Endometrial microvascular endothelial cells (primary cell): ENCODE measurements around the gene STARD10. TPM values are rescaled to one million over a fixed set of nuclear protein-coding genes. Genes with fewer than 3 reads are reported as not detected.

Source experiments
- in situ Hi-C: cut with HindIII; loops from 2 replicates; pipeline ENCODE4 v1.10.0; 2017; ENCODE audit warnings: low sequenced_read_pairs, low pct_unique_long_range_greater_than_20kb; ENCODE audit errors: inconsistent ontology term
- total RNA-seq: library from RNA; depleted of rRNA; stranded (reverse); fragments of >200 nt; gene quantifications from one replicate; pipeline ENCODE4 v1.2.3, GENCODE V29; 2015; ENCODE audit errors: inconsistent ontology term

STARD10 gene
- total RNA-seq, 1 donor from 2014 or later: 25.3 TPM

DNA sequence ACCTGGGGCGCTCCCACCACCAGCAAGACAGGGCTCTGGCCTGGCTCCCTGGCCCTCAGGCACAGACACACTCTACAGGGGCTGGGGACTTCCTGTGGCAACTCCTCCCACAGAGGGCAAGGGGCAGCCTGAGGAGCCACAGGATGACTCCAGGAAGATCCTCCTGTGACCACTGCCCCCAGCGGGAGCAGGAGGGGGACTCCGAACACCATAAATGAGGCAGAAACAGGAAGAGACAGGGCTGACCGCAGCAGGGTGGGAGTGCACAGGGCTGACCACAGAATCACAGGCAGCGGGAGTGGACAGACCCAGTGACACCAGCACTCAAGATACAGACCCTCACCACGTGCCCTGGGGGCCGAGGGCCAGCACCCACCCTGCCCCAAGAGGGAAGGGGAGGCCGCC lies 52.4 kb downstream of the STARD10 start:
- in situ Hi-C loops: no loop called here

DNA sequence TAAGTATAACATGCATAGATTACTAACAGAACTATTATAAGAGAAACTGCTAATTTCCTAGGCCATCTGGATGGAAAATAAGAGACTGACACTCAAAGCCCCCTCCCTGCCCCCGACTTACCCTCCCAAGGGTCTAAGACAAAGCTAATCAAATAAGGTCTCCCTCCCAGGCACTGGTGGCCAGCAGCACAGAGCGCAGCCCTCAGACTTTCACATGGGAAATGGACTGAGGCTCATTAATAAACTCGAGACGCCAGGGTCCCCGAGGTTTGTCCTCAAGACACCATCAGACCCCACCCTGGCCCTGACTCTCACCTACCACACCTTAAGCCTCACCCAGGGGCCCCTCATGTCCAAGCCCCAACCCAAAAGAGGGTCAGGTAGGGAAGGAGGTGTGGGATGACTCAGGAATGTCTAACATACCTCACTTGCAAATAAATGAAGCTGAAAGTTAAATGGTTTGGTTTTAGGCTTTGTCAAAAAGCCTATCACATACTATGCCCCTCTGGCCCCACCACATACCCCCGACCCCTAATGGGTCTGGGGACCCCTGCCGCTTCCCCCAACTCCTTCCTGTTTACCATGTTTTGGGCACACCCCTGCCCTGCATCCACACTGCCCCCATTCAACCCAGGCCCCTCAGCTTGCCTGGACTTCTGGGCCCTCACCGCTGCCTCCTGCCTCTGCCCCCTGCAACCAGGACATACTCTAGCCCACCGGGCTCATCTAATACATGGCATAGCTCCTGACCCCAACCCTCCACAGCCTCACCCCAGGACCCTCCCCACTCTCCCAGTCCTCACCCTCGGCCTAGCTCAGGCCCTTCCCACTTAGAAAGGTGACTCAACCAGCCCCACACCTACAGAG lies 53.1 kb downstream of the STARD10 start:
- in situ Hi-C loops: no loop called here

DNA sequence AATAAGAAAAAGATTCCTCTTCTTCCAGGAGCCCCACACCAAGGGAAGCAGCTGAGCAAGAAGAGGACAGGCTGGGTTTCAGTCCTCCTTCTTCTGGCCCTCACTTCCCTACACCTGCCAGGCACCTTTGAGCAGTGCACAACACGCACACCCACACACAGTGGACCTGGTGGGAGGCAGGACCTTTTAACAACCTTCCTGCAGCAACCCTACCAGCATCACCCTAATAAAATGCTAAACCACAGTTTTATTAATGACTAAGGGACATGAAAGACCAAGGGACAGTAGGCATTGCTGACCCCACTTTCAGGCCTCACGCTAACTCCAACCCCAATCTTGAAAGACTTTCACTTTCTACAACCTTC lies 53.8 kb downstream of the STARD10 start:
- in situ Hi-C loops: no loop called here

DNA sequence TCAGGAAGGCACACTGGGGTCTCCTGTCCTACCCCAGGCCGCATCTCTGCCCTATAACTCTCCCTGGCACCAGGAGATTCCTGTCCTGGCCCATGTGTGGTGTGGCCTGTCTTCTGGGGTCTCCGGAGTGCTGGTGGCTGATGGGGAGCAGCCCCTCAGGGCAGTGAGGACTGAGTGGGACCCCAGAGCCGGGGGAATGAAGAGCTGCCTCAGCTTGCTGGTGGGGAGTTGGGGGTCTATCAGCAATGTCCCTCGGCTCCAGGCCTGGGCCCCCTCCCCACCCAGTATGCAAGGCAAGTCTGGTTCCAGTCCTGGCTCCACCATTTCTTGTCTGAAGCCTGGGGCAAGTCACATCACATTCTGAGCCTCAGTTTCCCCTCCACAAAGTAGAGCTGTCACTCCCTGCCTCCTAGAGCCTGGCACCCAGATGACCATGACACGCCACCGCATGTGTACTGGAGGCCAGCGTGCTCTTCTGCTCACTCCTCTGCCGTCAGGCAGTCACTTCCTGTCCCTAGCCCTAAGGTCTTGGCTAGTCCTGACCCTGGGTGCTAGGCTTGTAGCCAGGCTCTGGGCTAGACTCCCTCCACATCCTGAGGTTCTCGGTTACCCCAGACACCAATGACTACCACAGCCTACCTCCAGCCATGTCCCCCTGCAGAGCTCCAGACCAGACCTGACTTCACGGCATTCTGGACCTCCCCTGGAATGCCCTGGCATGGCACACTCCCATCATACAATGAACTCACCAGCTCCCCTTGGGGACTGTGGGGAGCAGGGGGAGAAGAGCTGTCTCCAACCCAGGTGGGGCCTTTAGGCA lies 54.4 kb downstream of the STARD10 start:
- in situ Hi-C loops: no loop called here

DNA sequence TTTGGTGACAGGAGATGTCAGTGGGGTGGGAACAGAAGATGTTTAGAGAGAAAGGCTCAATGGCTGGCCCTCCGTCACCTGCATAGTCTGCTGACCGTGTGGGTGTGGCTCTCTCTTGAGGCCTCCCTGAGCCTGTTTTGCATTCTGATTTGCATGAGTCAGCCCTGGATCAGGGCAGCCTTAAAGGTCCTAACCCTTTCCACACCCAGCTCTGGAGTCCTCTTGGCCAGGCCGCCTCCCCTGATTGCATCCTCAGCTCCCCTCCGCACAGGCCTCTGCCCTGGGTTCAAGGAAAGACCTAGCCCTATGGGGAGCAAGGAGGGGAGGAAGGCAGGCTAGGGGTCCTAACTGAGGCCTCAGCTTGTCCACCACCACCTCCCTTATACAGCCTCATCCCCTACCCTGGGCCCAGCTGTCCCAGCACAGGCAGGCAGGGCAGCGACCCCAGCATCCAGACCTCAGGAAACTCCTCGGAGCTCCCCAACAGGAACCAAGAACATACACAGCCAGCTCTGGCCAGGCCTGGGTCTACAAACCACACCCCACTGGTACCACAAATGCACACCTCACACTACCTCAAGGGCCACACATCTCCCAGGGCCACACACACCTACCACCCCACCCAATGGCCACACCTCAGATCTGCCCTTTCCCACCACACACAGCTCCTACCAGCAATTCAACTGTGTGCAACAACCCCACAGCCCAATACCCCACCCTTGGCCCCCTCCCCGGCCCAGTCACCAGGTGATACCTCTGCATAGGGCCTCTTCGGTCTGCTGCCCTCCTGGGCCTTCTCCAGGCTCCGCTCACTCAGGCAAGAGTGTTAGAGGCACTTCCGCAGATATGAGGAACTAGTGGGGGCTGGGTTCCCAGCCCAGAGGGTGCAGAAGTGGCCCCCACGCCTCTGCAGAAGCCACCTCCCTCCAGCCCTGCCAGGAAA lies 55.4 kb downstream of the STARD10 start:
- in situ Hi-C loops: no loop called here

DNA sequence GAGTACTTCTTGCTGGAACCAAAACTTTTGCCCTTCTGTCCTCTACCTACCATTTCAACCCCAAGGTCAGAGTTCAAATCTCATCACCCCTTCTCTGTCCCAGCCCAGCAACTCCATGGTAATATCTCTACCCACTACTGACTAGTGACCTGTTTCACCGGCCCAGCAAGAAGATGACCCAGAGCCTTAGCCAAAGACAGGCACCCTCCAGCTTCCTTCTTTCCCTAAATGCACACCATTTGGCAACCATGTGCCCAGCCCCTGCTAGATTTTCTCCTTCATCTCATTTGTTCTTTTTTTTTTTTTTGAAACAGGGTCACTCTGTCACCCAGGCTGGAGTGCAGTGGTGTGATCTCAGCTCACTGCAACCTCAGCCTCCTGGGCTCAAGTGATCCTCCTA lies 56.5 kb downstream of the STARD10 start:
- in situ Hi-C loops: no loop called here

DNA sequence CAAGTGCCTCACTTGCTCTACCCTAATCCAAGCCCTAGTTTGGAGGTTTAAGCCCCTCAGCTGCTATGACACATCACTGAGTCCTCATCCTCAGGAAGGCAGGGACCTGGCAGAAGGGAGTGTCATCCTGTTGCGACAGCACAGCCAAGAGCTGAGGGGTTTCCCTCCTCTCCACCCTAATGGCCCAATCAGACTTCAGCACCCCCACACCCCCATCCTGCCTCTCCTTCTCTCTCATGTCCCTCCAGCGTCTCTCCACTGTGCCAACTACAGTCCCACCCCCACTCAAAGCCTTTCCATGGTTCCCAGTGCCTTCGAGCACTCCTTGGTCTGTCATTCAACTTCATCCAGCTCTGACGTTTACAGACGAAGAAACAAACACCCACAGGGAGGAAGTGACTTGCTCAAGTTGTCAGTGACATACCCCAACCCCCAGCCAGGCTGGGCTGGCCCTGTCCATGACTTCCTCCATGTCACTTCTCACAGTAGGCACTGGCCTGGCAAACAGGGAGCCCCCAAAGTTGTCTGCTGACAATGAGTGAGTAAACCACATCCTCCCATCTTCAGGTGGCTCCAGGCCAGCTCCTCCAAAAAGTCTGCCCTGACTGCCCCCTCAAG lies 57.3 kb downstream of the STARD10 start:
- in situ Hi-C loops: no loop called here

DNA sequence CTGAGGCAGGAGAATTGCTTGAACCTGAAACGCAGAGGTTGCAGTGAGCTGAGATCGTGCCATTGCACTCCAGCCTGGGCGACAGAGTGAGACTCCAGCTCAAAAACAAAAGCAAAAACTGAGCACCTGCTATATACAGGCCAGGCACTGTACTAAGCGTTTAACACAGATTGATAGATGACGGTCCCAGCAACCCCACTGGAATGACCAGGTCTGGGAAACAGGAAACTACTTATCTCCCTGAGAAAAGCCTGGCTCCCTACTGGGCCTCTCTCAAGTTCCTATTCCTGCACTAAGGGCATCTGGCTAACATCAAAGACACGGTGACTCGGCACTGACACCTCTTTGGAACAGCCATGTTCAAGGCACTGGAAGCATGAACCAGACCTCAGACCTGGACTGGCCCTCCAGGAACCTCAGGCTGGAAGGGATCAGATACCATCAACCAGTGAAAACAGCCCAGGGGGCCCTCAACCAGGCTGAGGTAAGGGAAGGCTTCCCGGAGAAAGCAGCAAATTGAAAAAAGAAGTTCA lies 58.3 kb downstream of the STARD10 start:
- in situ Hi-C loops: no loop called here

DNA sequence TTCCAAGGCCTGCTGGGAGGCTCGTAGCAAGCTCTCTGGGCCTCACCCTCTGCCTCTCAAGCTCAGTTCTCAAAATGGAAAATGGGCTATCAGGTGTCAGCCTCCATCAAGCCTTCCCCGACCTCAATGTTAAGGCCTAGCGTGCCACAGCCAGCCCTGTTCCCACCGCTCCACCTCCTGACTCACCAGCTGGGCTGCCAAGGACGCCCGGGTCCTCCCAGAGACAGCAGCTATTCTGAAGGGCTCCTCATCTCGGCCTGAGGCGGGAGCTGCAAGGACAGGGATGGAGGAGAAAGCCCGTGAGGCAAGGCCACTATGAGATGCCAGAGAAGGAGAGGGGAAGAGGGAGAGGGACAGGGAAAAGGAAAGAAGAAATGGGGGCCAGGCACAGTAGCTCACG lies 61.5 kb downstream of the STARD10 start:
- in situ Hi-C loops: no loop called here

DNA sequence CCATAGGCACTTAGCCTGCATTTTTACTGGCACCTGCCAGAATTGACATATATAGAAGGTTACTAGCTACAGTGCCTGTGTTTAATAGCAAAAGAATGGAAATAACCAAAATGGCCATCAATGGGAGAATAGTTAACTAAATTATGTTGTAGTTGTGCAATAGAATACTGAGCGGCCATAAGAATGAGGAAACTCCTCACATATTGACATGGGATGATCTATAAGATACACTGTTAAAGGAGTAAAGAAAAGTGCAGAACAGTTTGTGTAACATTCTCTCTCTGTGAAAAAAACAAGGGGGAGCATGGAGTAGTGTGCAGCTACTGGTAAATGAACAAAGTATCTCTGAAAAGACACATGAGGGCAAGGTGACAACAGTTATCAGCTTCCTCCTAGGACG lies 63.1 kb downstream of the STARD10 start:
- in situ Hi-C loops: no loop called here

DNA sequence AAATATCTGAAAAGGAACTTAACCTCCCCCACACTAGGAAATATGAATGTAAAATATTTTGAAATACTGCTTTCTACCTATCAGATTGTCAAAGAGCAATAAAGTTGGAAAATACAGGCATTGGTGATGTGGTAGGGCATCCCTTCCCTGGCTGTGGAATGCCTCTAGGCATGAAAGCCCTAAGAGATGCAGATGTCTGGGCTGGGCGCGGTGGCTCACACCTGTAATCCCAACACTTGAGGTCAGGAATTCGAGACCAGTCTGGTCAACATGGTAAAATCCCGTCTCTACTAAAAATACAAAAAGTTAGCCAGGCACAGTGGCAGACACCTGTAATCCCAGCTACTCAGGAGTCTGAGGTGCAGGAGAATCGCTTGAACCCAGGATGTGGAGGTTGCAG lies 63.6 kb downstream of the STARD10 start:
- in situ Hi-C loops: no loop called here

DNA sequence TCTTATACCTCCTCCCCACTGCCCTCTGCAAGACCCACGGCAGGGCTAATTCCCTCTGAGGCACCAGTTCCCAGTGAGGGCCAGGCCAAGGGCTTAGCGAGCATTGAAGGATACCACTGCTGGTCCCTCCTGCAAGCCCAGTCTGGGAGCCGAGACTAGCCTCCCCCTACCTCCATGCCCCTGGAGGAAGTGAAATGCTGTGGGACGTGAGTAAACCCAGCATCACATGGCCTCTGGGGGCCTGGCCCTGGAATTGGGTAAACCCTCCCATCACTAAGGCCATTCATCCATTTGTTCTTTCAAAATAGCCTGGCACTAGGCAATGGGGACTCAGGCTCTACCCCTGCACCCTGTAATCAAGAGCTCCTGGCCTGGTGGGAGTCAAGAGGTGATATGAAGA lies 66.3 kb downstream of the STARD10 start:
- in situ Hi-C loops: no loop called here

DNA sequence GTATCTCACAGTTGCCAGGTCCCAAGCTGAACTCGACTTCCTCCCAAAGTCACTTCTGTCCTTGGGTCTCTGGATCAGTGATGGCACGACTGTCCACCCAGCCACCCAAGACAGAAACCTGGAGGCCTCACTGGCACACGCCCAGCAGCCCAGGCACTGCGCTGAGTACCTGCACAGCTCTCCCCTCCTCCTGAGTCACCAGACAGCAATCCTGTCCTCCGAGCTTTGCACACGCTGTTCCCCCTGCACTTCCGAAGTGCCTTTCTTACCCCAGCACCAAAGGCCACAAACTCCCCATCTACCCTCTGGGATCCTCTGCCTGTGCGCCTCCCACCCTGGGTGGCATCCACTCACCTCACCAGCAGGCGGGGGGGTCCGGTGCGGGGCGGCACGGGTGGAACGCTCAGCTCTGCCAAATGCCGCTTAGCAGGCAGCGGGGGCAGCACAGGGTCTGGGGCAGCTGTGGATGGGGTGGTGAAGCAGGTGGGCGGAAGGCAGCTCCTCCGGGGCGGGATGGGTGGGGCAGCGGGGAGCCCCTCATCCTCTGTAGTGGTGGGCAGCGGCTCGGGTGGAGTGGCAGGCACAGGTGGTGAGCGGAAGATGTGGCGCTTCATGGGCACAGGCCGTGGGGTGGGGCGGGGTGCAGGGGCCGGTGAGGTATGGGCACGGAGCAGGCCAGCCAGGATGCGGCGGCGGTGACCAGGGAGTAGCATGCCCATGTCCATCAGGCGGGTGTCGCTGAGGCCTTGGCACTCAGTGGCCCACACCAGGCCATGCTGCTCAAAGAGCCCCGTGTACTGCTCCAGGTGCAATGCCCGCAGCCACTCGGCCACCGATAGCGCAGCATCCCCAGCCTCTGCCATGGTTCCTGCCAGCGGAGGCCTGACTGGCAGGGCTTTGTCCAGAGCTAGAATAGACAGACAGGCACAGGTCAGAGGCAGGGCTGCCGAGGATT lies 67.3 kb downstream of the STARD10 start:
- in situ Hi-C loops: no loop called here

DNA sequence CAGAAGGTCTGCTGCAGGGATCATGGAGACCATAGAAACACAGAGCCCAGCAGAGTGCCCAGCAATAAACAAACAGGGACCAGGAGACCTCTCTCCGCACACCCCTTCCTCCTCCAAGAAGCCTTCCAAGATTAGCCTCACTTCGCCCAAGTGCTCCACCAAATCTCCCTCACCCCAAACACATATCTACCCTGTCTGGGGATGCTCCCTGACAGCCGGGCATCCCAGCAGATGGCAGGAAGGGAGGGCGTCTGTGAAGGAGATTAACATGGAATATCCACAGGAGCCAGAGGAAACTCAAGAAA lies 68.2 kb downstream of the STARD10 start:
- in situ Hi-C loops: no loop called here

DNA sequence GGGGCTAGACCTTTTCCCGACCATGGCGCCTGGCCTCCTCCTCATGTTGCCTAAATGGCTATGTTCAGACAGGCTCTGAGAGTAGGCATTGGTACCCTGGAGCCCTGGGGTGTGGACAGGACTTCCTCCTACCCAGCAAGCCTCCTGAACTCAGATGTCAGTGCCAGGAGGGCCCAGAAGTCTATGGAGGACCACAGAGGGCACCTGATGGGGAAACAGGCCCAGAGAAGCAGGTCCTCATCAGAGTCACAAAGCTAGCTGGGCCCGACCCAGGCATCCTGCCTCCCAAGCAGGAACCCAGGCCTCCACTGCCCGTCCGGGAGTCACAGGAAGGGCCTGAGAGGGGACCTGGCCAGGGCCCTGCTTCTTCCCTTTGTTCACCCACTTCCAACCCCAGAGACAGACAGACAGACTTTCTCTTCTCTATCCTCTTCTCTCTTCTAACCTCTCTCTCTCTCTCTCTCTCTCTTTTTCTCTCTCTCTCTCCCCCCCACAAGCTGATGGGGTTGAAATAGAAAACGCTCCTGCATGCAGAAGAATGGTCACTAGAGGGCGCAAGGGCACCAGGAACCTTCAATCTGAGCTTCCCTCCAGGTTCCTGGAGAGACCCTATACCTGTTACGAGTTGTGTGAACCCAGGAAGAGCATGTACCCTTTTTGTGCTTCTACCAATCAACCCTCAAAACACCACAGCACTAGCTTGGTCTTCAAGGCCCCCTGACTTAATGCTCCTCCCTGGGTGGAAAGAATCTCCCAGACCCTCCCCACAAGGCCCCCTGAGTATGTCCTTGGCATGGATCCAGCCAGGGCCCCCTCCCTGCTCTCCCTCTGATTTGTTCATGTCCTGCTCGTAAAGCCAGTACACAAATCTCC lies 68.8 kb downstream of the STARD10 start:
- in situ Hi-C loops: no loop called here

DNA sequence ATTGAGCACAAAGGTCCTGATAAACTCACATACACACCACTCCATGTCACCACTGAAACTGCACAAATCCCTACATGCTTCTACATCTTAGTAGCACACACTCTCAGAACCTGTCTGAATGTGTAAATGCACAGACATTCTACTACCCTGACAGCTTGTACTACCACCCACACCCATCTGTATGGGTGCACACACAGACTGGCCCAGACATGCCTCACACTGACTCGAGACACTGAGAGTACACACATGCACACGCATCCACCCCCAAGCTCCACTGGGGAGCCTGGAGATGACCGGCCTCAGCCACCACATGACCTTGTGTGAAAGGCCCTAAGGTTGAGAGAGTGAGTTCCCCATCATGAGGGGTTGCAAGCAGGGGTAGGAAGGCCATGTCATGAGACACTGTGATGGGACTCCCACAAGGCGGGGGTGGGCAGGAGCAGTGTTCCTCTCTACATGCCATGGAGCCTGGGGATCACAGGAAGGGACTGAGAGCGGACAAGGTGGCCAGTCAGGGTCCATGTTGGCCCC lies 69.8 kb downstream of the STARD10 start:
- in situ Hi-C loops: no loop called here

DNA sequence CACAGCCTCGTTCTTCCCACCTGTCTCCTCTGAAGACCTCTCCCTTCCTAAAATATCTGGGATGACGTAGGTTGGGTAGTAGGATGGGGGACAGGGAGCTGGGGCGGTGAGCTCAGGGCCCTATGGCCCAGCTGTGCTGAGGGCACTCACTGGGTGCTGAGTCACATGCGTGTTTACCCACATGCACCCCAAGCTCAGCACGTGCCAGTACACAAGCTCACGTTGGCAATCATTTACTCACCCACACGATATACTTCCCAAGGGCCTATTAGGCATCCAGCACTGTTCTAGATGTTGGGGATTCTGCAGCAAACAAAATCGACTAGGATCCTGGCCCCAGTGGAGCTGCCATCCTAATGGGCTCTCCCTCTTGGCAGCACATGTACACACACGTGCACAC lies 70.3 kb downstream of the STARD10 start:
- in situ Hi-C loops: no loop called here
